ENCODE results near the gene PAK1.

PAK1 gene

GRCh38 chr11:77473801-77474683, at the start of gene PAK1:
TSS of gene PAK1 (minus strand) at chr11:77474094. CDS start at chr11:77392520, 81,574 bp downstream.
- peak; percentile 60; the same call in 1 of the 2 replicates for TF ChIP-seq CTCF (IDR thresholded peaks at IDR 0.05; ENCODE audit: borderline replicate concordance, insufficient read depth, low read depth, low read length)
- H3K4me3 ChIP-seq (ENCODE audit: low read depth, low read length), result peak within 1 kb of the TSS; percentile 75

- TF ChIP-seq CTCF (IDR thresholded peaks at IDR 0.05; ENCODE audit: borderline replicate concordance, insufficient read depth, low read depth, low read length), result no peak
- no peak overlapping the region for H3K4me3 ChIP-seq (ENCODE audit: low read depth, low read length)
Observed at GRCh38 chr11:77522215-77522614, 48.3 kb upstream of the PAK1 start.

GRCh38 chr11:77519847-77520246, 46.0 kb upstream of the PAK1 start:
- TF ChIP-seq CTCF (IDR thresholded peaks at IDR 0.05; ENCODE audit: borderline replicate concordance, insufficient read depth, low read depth, low read length), result no peak
- H3K4me3 ChIP-seq (ENCODE audit: low read depth, low read length), result no peak overlapping the region

GRCh38 chr11:77518471-77518870, 44.6 kb upstream of the PAK1 start:
- no peak for TF ChIP-seq CTCF (IDR thresholded peaks at IDR 0.05; ENCODE audit: borderline replicate concordance, insufficient read depth, low read depth, low read length)

GRCh38 chr11:77517753-77518152, 43.9 kb upstream of the PAK1 start:
- no peak overlapping the region for H3K4me3 ChIP-seq (ENCODE audit: low read depth, low read length)
- no peak for TF ChIP-seq CTCF (IDR thresholded peaks at IDR 0.05; ENCODE audit: borderline replicate concordance, insufficient read depth, low read depth, low read length)

More at GRCh38 chr11:77518471-77518870, 44.6 kb upstream of the PAK1 start:
- H3K4me3 ChIP-seq (ENCODE audit: low read depth, low read length), result no peak overlapping the region

- no peak for TF ChIP-seq CTCF (IDR thresholded peaks at IDR 0.05; ENCODE audit: borderline replicate concordance, insufficient read depth, low read depth, low read length)
- H3K4me3 ChIP-seq (ENCODE audit: low read depth, low read length), result no peak overlapping the region
Observed at GRCh38 chr11:77517226-77517625, 43.3 kb upstream of the PAK1 start.

- TF ChIP-seq CTCF (IDR thresholded peaks at IDR 0.05; ENCODE audit: borderline replicate concordance, insufficient read depth, low read depth, low read length), result no peak
- H3K4me3 ChIP-seq (ENCODE audit: low read depth, low read length), result no peak overlapping the region
Observed at GRCh38 chr11:77515483-77515882, 41.6 kb upstream of the PAK1 start.
